ENCODE measurements around the gene KLHL12. TPM values are rescaled to one million over a fixed set of nuclear protein-coding genes. Genes with fewer than 3 reads are reported as not detected.
A peak's percentile ranks its signal among the peaks of the same experiment; 100 is the strongest.

The KLHL12 gene
- total and polyA plus RNA-seq, 3 donors from 2014 or later: 73.5 to 109 (median 74.7) TPM

GRCh38 chr1:202901555-202901954 is 25.5 kb downstream of the KLHL12 start:
- Histone ChIP-seq H3K27me3 (no peaks in the 10 kb centered on the region), H3K36me3 (ENCODE audit: low read depth, missing control alignments) (no peaks in the 10 kb centered on the region), H3K4me3 (no peak overlapping the region), H3K9me3 (no peaks in the 10 kb centered on the region), H3K4me1 (no peaks in the 10 kb centered on the region), H3K27ac (peak overlapping the region; percentile 6 to 12)
- WGBS, 2 donors: 54 to 61% methylated on average over 4 of the region's 4 CpGs
- TF ChIP-seq CTCF (IDR thresholded peaks at IDR 0.05) (no peak), POLR2A (IDR thresholded peaks at IDR 0.05) (no peak)
- intact Hi-C loops (cut with DNase I; ENCODE audit: low total_unique reads): no loop called here
- no peak for DNase-seq

GRCh38 chr1:202892501-202892900 is 34.5 kb downstream of the KLHL12 start:
- no peak overlapping the region for H3K4me3 ChIP-seq
- TF ChIP-seq POLR2A (IDR thresholded peaks at IDR 0.05) (no peak), CTCF (IDR thresholded peaks at IDR 0.05) (no peak)
- intact Hi-C loops (cut with DNase I; ENCODE audit: low total_unique reads): no loop called here
- peaks cover 8% of the 10 kb centered on the region for H3K4me1 ChIP-seq
- DNase-seq: no peak
- no peaks in the 10 kb centered on the region for H3K9me3 ChIP-seq
- H3K27me3 ChIP-seq: no peaks in the 10 kb centered on the region
- no peaks in the 10 kb centered on the region for H3K36me3 ChIP-seq (ENCODE audit: low read depth, missing control alignments)
- WGBS, 2 donors: 95% methylated on average over 7 of the region's 7 CpGs
- H3K27ac ChIP-seq: no peak overlapping the region

- no peak overlapping the region for H3K4me3 ChIP-seq
- H3K4me1 ChIP-seq: peaks cover 8% of the 10 kb centered on the region
- no peak overlapping the region for H3K27ac ChIP-seq
- intact Hi-C loops (cut with DNase I; ENCODE audit: low total_unique reads): no loop called here
- no peaks in the 10 kb centered on the region for H3K36me3 ChIP-seq (ENCODE audit: low read depth, missing control alignments)
- DNase-seq: no peak
- no peaks in the 10 kb centered on the region for H3K27me3 ChIP-seq
- no peaks in the 10 kb centered on the region for H3K9me3 ChIP-seq
- TF ChIP-seq CTCF (IDR thresholded peaks at IDR 0.05) (no peak), POLR2A (IDR thresholded peaks at IDR 0.05) (no peak)
- WGBS, 2 donors: 65 to 71% methylated on average over 4 of the region's 4 CpGs
These were observed 36.6 kb downstream of the KLHL12 start for GRCh38 chr1:202890392-202890791.

DNA sequence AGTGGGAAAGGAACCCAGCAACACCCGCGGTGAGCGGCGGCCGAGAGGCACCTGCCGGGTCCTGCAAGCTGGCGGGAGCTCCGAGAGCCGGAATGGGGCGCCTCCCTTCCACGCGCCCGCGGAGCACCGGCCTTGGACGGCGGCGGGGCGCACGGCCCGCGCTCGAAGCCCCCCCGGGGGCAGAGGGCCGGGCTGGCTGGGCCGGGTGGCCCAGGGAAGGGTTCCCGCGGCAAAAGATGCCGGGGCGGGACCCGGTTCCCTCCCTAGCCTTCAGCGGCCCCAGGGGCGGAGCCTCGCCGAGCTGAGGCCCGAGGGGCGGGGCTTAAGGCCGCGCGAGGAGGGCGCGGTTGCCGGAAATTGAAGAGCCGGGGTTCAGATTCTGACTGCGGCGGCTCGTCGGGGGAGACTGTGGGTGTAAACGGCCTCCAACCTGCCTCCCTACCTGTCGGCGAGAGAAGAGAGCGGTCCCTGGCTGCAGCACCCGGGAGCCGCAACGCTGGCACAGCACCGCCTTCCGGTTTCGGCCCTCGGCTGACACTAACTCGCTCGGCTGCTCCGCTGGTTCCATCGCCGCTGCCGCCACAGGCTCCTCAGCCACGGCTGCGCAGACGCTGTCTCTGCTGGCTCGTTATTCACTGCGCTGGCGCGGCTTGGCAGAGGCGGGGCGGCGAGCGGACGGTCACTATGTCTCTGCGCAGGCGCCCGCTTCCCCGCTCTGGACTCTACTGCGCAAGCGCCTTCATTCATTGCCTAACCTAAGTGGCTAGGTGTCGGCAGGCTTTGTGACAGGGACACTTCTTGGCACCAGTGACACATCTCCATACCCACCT is 38.3 kb downstream of the KLHL12 start, which contains the start of gene RABIF:
Gene RABIF (minus strand): TSS at position 619 of the 830 bp plus-strand sequence. CDS start 51 bp downstream, at position 568.
- peak; percentile 97 for DNase-seq
- Histone ChIP-seq H3K27me3 (no peaks in the 10 kb centered on the region), H3K4me1 (peaks cover 8% of the 10 kb centered on the region), H3K9me3 (no peaks in the 10 kb centered on the region), H3K36me3 (ENCODE audit: low read depth, missing control alignments) (no peaks in the 10 kb centered on the region), H3K4me3 (peak within 1 kb of the TSS; percentile 86 to 92), H3K27ac (peak within 1 kb of the TSS; percentile 88 to 97)
- intact Hi-C loops (cut with DNase I; ENCODE audit: low total_unique reads): no loop called here
- TF ChIP-seq CTCF (IDR thresholded peaks at IDR 0.05) (peak in 1 of 3 experiments; percentile 23), POLR2A (IDR thresholded peaks at IDR 0.05) (peak; percentile 32)
- WGBS, 2 donors: 0 to 1% methylated on average over 1 to 57 of the region's 84 CpGs

DNA sequence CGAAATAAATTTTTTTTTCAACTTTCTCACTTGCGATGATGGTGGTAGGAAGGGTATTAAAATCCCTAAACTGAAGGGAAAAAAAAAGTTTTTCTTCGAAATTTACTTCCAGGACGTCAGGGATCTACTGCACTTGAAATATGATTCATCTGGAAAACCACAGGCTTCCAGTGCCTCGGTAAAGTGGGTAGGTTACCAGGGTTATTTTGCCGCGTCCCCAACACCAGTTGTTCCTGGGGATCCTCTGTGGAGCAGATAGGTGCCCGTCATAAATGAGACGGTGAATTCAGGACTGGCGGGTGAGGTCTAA is 38.9 kb downstream of the KLHL12 start:
- DNase-seq: no peak
- TF ChIP-seq CTCF (IDR thresholded peaks at IDR 0.05) (no peak), POLR2A (IDR thresholded peaks at IDR 0.05) (no peak)
- Histone ChIP-seq H3K27me3 (no peaks in the 10 kb centered on the region), H3K4me1 (peaks cover 8% of the 10 kb centered on the region), H3K36me3 (ENCODE audit: low read depth, missing control alignments) (no peaks in the 10 kb centered on the region), H3K9me3 (no peaks in the 10 kb centered on the region), H3K4me3 (peak overlapping the region; percentile 86 to 92), H3K27ac (peak overlapping the region; percentile 88 to 97)
- intact Hi-C loops (cut with DNase I; ENCODE audit: low total_unique reads): no loop called here
- WGBS, 2 donors: 3 to 4% methylated on average over 10 of the region's 10 CpGs

Data from testis (tissue), 3 donors.